ENCODE results near the gene EFHD2.
A peak's percentile ranks its signal among the peaks of the same experiment; 100 is the strongest.

The EFHD2 gene

GRCh38 chr1:15430787-15431570, 21.3 kb downstream of the EFHD2 start:
- ChIA-PET CTCF (interaction anchor here (0.6 to 8.5 kb wide), 24 partner anchors 8 to 311 kb away, joined by 3 to 145 read pairs (median 4); no protein-coding TSS in a partner anchor), POLR2A (no interaction called here)
- Histone ChIP-seq H3K4me3 (ENCODE audit: low read depth, low read length) (no peak overlapping the region), H3K4me1 (ENCODE audit: control insufficient read depth, insufficient read depth, low read length) (no peaks in the 10 kb centered on the region), H3K27ac (ENCODE audit: extremely low read depth, low read depth, low read length) (no peak overlapping the region), H3K9me3 (ENCODE audit: control insufficient read depth, insufficient read depth, low read depth, low read length) (no peaks in the 10 kb centered on the region), H3K36me3 (ENCODE audit: control insufficient read depth in 2 of 2, insufficient read depth in 1 of 2, low read length in 2 of 2) (peaks cover 0 to 28% of the 10 kb centered on the region in 2 experiments; a peak in 1 of 3 replicates)
- no peak for TF ChIP-seq ZBTB48 (tag by site-specific recombination; IDR thresholded peaks at IDR 0.05)
- TF ChIP-seq ZBTB7A (tag by site-specific recombination; IDR thresholded peaks at IDR 0.05; ENCODE audit: low read depth): peak; percentile 47; the same call in 1 of the 2 replicates
- peak; percentile 62 for TF ChIP-seq ZNF654 (tag by site-specific recombination; IDR thresholded peaks at IDR 0.05; ENCODE audit: low read depth)
- no peak for TF ChIP-seq TSHZ1 (tag by site-specific recombination; IDR thresholded peaks at IDR 0.05; ENCODE audit: borderline replicate concordance)
- TF ChIP-seq ZNF391 (tag by site-specific recombination; IDR thresholded peaks at IDR 0.05; ENCODE audit: borderline replicate concordance, low read depth): peak; percentile 54; the same call in 1 of the 2 replicates
- TF ChIP-seq ZNF354C (tag by site-specific recombination; IDR thresholded peaks at IDR 0.05; ENCODE audit: borderline replicate concordance, low read depth): no peak
- TF ChIP-seq ZNF2 (tag by site-specific recombination; IDR thresholded peaks at IDR 0.05): peak; percentile 64; the same call in 1 of the 2 replicates
- TF ChIP-seq ZNF776 (tag by site-specific recombination; IDR thresholded peaks at IDR 0.05; ENCODE audit: borderline replicate concordance): no peak
- TF ChIP-seq GLIS2 (tag by site-specific recombination; IDR thresholded peaks at IDR 0.05): no peak
- TF ChIP-seq PRDM10 (tag by site-specific recombination; IDR thresholded peaks at IDR 0.05): no peak
- TF ChIP-seq ZNF600 (tag by site-specific recombination; IDR thresholded peaks at IDR 0.05): peak; percentile 50
- TF ChIP-seq ZNF692 (tag by site-specific recombination; IDR thresholded peaks at IDR 0.05): no peak
- TF ChIP-seq CTCF (tag by site-specific recombination; IDR thresholded peaks at IDR 0.05): peak; percentile 84

All from HEK293 (cell line).